ENCODE results near the gene ST8SIA1.
"Not testable (repeated sequence)": the region's sequence is repeated elsewhere in the genome, so short reads cannot be mapped to it uniquely, and the experiment has no call there.

The ST8SIA1 gene

GRCh38 chr12:22334410-22335100, at the start of gene ST8SIA1:
Gene ST8SIA1, minus strand, starts transcription at chr12:22334707. Its CDS starts 475 bp downstream, at chr12:22334232.
- DNase-seq: no peak

GRCh38 chr12:22380031-22380430, 45.5 kb upstream of the ST8SIA1 start:
- no peak for DNase-seq

GRCh38 chr12:22377731-22378496, 43.4 kb upstream of the ST8SIA1 start:
- no peak for DNase-seq

GRCh38 chr12:22376596-22377150, 42.2 kb upstream of the ST8SIA1 start:
- DNase-seq: not testable (repeated sequence)

GRCh38 chr12:22374508-22374907, 40.0 kb upstream of the ST8SIA1 start:
- DNase-seq: no peak

- no peak for DNase-seq
Measured at GRCh38 chr12:22372277-22372837, 37.9 kb upstream of the ST8SIA1 start.

GRCh38 chr12:22366181-22366580, 31.7 kb upstream of the ST8SIA1 start:
- DNase-seq: no peak

GRCh38 chr12:22361785-22362184, 27.3 kb upstream of the ST8SIA1 start:
- no peak for DNase-seq

GRCh38 chr12:22360774-22361173, 26.3 kb upstream of the ST8SIA1 start:
- no peak for DNase-seq

- no peak for DNase-seq
Measured at GRCh38 chr12:22357531-22357930, 23.0 kb upstream of the ST8SIA1 start.

GRCh38 chr12:22356231-22356630, 21.7 kb upstream of the ST8SIA1 start:
- no peak for DNase-seq

- no peak for DNase-seq
Measured at GRCh38 chr12:22355011-22355580, 20.6 kb upstream of the ST8SIA1 start.

- DNase-seq: no peak
Measured at GRCh38 chr12:22353615-22354325, 19.3 kb upstream of the ST8SIA1 start.

GRCh38 chr12:22350886-22351285, 16.4 kb upstream of the ST8SIA1 start:
- no peak for DNase-seq

- no peak for DNase-seq
Measured at GRCh38 chr12:22348208-22348607, 13.7 kb upstream of the ST8SIA1 start.

GRCh38 chr12:22340143-22340542, 5.6 kb upstream of the ST8SIA1 start:
- DNase-seq: no peak

- DNase-seq: no peak
Measured at GRCh38 chr12:22339691-22340090, 5.2 kb upstream of the ST8SIA1 start.

- DNase-seq: no peak
Measured at GRCh38 chr12:22335794-22336166, 1.3 kb upstream of the ST8SIA1 start.

GRCh38 chr12:22333713-22334409, 646 bp downstream of the ST8SIA1 start:
- no peak for DNase-seq

- no peak for DNase-seq
Measured at GRCh38 chr12:22333186-22333712, 1.3 kb downstream of the ST8SIA1 start.

- DNase-seq: no peak
Measured at GRCh38 chr12:22332202-22332601, 2.3 kb downstream of the ST8SIA1 start.

- no peak for DNase-seq
Measured at GRCh38 chr12:22329621-22330020, 4.9 kb downstream of the ST8SIA1 start.

Data from NCI-H1048 (cell line).